ENCODE measurements around the gene POLR2E.
A peak's percentile ranks its signal among the peaks of the same experiment; 100 is the strongest.

Gene POLR2E

DNA sequence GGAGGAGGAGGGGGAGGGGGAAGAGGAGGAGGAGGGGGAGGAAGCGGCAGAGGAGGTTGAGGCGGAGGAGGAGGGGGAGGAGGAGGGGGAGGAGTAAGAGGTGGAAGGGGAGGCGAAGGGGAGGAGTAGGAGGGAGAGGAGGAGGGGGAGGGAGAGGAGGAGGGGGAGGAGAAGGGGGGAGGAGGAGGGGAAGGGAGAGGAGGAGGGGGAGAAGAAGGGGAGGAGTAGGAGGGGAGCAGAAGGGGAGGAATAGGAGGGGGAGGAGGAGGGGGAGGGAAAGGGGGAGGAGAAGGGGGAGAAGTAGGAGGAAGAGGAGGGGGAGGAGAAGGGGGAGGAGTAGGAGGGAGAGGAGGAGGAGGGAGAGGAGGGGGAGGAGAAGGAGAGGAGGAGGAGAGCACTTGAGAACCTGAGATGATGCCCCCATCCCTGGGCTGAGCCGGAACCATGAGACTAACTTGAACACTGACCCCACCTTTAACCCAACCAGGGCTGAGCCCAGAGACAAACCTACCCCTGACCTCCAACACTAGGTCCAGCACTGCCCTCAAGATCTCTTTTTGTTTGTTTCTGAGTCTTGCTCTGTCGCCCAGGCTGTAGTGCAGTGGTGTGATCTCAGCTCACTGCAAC is 42.7 kb downstream of the POLR2E start:
- Mint-ChIP-seq H3K36me3 (ENCODE audit: low read depth) (peaks cover 3% of the 10 kb centered on the region), H3K4me3 (no peak overlapping the region), H3K4me1 (no peaks in the 10 kb centered on the region), H3K27me3 (ENCODE audit: low read depth) (no peaks in the 10 kb centered on the region), H3K27ac (no peak overlapping the region), H3K9me3 (no peaks in the 10 kb centered on the region)
- TF ChIP-seq, protein P1, sequence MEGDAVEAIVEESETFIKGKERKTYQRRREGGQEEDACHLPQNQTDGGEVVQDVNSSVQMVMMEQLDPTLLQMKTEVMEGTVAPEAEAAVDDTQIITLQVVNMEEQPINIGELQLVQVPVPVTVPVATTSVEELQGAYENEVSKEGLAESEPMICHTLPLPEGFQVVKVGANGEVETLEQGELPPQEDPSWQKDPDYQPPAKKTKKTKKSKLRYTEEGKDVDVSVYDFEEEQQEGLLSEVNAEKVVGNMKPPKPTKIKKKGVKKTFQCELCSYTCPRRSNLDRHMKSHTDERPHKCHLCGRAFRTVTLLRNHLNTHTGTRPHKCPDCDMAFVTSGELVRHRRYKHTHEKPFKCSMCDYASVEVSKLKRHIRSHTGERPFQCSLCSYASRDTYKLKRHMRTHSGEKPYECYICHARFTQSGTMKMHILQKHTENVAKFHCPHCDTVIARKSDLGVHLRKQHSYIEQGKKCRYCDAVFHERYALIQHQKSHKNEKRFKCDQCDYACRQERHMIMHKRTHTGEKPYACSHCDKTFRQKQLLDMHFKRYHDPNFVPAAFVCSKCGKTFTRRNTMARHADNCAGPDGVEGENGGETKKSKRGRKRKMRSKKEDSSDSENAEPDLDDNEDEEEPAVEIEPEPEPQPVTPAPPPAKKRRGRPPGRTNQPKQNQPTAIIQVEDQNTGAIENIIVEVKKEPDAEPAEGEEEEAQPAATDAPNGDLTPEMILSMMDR (IDR thresholded peaks at IDR 0.05; ENCODE audit: unreplicated experiment in 3 of 3): no peak

DNA sequence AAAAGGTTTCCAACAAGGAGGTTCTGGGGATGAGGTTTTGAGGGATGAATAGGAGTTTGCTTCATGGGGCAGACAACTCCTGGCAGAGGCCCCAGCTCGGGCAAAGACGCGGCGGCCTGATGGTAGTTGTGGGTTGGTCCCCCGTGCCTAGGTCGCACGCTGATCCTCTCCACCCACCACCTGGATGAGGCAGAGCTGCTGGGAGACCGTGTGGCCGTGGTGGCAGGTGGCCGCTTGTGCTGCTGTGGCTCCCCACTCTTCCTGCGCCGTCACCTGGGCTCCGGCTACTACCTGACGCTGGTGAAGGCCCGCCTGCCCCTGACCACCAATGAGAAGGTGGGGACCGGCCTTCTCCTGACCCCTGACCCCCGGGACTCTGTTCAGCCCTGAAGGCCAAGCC is 43.4 kb downstream of the POLR2E start:
- H3K36me3 Mint-ChIP-seq (ENCODE audit: low read depth): no peaks in the 10 kb centered on the region
- H3K27ac Mint-ChIP-seq: peak overlapping the region; percentile 23 to 84 (median 37)
- H3K4me3 Mint-ChIP-seq: no peak overlapping the region
- TF ChIP-seq, protein P1 (IDR thresholded peaks at IDR 0.05; ENCODE audit: unreplicated experiment in 3 of 3): no peak
- no peaks in the 10 kb centered on the region for H3K9me3 Mint-ChIP-seq
- H3K27me3 Mint-ChIP-seq (ENCODE audit: low read depth): no peaks in the 10 kb centered on the region
- no peaks in the 10 kb centered on the region for H3K4me1 Mint-ChIP-seq

DNA sequence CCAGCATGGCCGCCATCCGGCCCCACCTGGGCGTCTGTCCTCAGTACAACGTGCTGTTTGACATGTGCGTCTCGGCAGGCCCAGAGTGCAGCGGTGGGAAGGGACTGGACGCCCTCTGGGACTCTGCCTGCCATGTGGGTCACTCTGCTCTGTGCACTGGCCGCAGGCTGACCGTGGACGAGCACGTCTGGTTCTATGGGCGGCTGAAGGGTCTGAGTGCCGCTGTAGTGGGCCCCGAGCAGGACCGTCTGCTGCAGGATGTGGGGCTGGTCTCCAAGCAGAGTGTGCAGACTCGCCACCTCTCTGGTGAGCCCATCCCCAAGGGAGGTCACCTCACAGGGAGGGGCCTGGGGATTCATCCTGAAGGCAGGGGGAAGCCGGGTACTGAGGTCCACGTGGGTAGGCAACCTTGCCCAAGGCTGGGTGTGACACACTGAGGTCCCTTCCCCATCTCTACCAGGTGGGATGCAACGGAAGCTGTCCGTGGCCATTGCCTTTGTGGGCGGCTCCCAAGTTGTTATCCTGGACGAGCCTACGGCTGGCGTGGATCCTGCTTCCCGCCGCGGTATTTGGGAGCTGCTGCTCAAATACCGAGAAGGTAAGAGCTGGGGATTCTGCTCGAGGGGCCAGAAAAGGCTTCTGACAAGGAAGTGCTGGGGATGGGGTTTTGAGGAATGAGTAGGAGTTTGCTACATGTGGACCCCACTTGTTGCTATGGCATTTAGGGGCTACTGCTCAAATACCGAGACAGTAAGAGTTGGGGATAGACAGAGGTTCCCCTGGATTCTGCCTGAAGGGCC is 44.0 kb downstream of the POLR2E start:
- Mint-ChIP-seq H3K27me3 (ENCODE audit: low read depth) (no peaks in the 10 kb centered on the region), H3K4me1 (no peaks in the 10 kb centered on the region), H3K27ac (peak overlapping the region; percentile 23 to 84 (median 37)), H3K4me3 (no peak overlapping the region), H3K36me3 (ENCODE audit: low read depth) (no peaks in the 10 kb centered on the region), H3K9me3 (no peaks in the 10 kb centered on the region)
- TF ChIP-seq, protein P1 (IDR thresholded peaks at IDR 0.05; ENCODE audit: unreplicated experiment in 3 of 3): no peak

DNA sequence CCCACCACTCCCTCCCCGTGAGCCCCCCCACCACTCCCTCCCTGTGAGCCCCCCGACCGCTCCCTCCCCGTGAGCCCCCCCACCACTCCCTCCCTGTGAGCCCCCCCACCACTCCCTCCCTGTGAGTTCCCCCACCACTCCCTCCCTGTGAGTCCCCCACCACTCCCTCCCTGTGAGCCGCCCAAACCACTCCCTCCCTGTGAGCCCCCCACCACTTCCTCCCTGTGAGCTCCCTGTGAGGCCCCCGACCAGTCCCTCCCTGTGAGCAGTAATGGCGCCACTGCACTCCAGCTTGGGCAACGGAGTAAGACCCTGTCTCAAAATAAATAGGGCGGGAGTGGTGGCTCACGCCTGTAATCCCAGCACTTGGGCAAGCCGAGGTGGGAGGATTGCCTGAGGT is 45.4 kb downstream of the POLR2E start:
- TF ChIP-seq, protein P1 (IDR thresholded peaks at IDR 0.05; ENCODE audit: unreplicated experiment in 3 of 3): no peak
- H3K9me3 Mint-ChIP-seq: no peaks in the 10 kb centered on the region

DNA sequence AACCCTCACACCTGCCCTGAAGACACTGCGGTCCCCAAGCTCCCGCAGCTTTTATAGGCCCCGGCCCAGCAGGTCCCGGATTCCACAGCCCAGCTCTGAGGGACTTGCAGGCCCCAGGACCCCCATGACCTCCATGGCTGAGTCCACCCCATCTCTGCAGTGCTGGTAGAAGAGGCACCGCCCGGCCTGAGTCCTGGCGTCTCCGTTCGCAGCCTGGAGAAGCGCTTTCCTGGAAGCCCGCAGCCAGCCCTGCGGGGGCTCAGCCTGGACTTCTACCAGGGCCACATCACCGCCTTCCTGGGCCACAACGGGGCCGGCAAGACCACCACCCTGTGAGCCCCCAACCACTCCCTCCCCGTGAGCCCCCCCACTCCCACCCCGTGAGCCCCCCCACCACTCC is 46.1 kb downstream of the POLR2E start:
- no peak overlapping the region for H3K27ac Mint-ChIP-seq
- no peaks in the 10 kb centered on the region for H3K27me3 Mint-ChIP-seq (ENCODE audit: low read depth)
- no peaks in the 10 kb centered on the region for H3K9me3 Mint-ChIP-seq
- H3K4me1 Mint-ChIP-seq: no peaks in the 10 kb centered on the region
- no peaks in the 10 kb centered on the region for H3K36me3 Mint-ChIP-seq (ENCODE audit: low read depth)
- TF ChIP-seq, protein P1 (IDR thresholded peaks at IDR 0.05; ENCODE audit: unreplicated experiment in 3 of 3): no peak
- no peak overlapping the region for H3K4me3 Mint-ChIP-seq

More for the DNA sequence above, 45.4 kb downstream of the POLR2E start:
- H3K36me3 Mint-ChIP-seq (ENCODE audit: low read depth): no peaks in the 10 kb centered on the region
- H3K4me1 Mint-ChIP-seq: no peaks in the 10 kb centered on the region
- H3K27ac Mint-ChIP-seq: no peak overlapping the region
- H3K27me3 Mint-ChIP-seq (ENCODE audit: low read depth): no peaks in the 10 kb centered on the region
- no peak overlapping the region for H3K4me3 Mint-ChIP-seq
